Keratinocyte (primary cell): ENCODE data around the gene TFF3. TPM values are rescaled to one million over a fixed set of nuclear protein-coding genes. Genes with fewer than 3 reads are reported as not detected.

Experiments used
- DNase-seq: peaks from one replicate; pipeline ENCODE4 v3.0.0-alpha.2; 2011; ENCODE audit warnings: low read depth, missing footprints, low spot score
- FAIRE-seq: peaks from 2 replicates; lab custom pipeline; 2011; peaks lifted over from hg19 to GRCh38; lab: Jason Lieb, UNC
- H2AFZ ChIP-seq: 2 replicates; pipeline ENCODE4 v1.6.0; 2012; ENCODE audit warnings: low read length, control low read depth, inconsistent platforms; ENCODE audit not compliant: control insufficient read depth
- H3K27ac ChIP-seq: 2 replicates; pipeline ENCODE4 v1.5.1; 2011; ENCODE audit warnings: low read length; ENCODE audit not compliant: control insufficient read depth, insufficient read depth
- H3K27me3 ChIP-seq: 3 replicates; pipeline ENCODE4 v1.6.0; 2011; ENCODE audit warnings: low read length; ENCODE audit not compliant: control insufficient read depth, insufficient read depth; ENCODE audit errors: extremely low read depth
- H3K36me3 ChIP-seq, 2 experiments: 2 replicates in 1 of 2; 3 replicates in 1 of 2; pipeline ENCODE4 v1.5.1; 2011; ENCODE audit warnings: low read length in 2 of 2, mild to moderate bottlenecking in 1 of 2; ENCODE audit not compliant: control insufficient read depth in 2 of 2, insufficient read depth in 2 of 2; ENCODE audit errors: extremely low read depth in 1 of 2
- H3K4me1 ChIP-seq: 3 replicates; pipeline ENCODE4 v1.5.1; 2011; ENCODE audit warnings: low read length; ENCODE audit not compliant: control insufficient read depth, insufficient read depth; ENCODE audit errors: extremely low read depth
- H3K4me2 ChIP-seq: 3 replicates; pipeline ENCODE4 v1.6.0; 2011; ENCODE audit warnings: low read depth, low read length; ENCODE audit not compliant: control insufficient read depth, insufficient read depth; ENCODE audit errors: extremely low read depth
- H3K4me3 ChIP-seq, 3 experiments: fragments of 200-600 bp in 1 of 3; sonication (generic) in 1 of 3; 2 replicates in 2 of 3; 3 replicates in 1 of 3; pipeline ENCODE4 v1.5.1; 2011 to 2016; ENCODE audit warnings: low read length in 3 of 3, mild to moderate bottlenecking in 3 of 3, control low read depth in 2 of 3, inconsistent platforms in 1 of 3, low read depth in 1 of 3, mixed read lengths in 1 of 3, mixed run types in 1 of 3, moderate library complexity in 1 of 3; ENCODE audit not compliant: control insufficient read depth in 2 of 3, insufficient read depth in 2 of 3; ENCODE audit errors: extremely low read depth in 1 of 3
- H3K79me2 ChIP-seq: 2 replicates; pipeline ENCODE4 v1.6.0; 2012; ENCODE audit warnings: low read length; ENCODE audit not compliant: control insufficient read depth, insufficient read depth
- H3K9ac ChIP-seq: 3 replicates; pipeline ENCODE4 v1.6.0; 2011; ENCODE audit warnings: low read length; ENCODE audit not compliant: control insufficient read depth, insufficient read depth; ENCODE audit errors: extremely low read depth
- H3K9me1 ChIP-seq: 3 replicates; pipeline ENCODE4 v1.6.0; 2011; ENCODE audit warnings: low read length; ENCODE audit not compliant: control insufficient read depth, insufficient read depth; ENCODE audit errors: extremely low read depth
- H3K9me3 ChIP-seq: 2 replicates; pipeline ENCODE4 v1.5.1; 2012; ENCODE audit warnings: low read depth, low read length; ENCODE audit not compliant: control insufficient read depth
- H4K20me1 ChIP-seq: 3 replicates; pipeline ENCODE4 v1.6.0; 2011; ENCODE audit warnings: low read length; ENCODE audit not compliant: control insufficient read depth, insufficient read depth; ENCODE audit errors: extremely low read depth
- CTCF ChIP-seq, 3 experiments: IDR thresholded peaks in 1 of 3; conservative IDR thresholded peaks in 1 of 3; optimal IDR thresholded peaks in 1 of 3; 2 replicates in 2 of 3; 3 replicates in 1 of 3; pipeline versions ENCODE3 to v1.5.1; 2011; ENCODE audit warnings: low read length in 3 of 3, mild to moderate bottlenecking in 3 of 3, moderate library complexity in 2 of 3, control low read depth in 1 of 3, inconsistent platforms in 1 of 3; ENCODE audit not compliant: insufficient read depth in 2 of 3; ENCODE audit errors: extremely low read depth in 1 of 3
- EZH2 ChIP-seq: IDR thresholded peaks from one replicate; pipeline ENCODE4 v1.6.1; 2012; ENCODE audit warnings: inconsistent platforms, mild to moderate bottlenecking, low read length, moderate library complexity
- dilution Hi-C: fragments of 300-500 bp; cut with MboI; formaldehyde crosslinking; loops from one replicate; pipeline ENCODE4 v1.7.0; 2020; ENCODE audit warnings: low sequenced_read_pairs; ENCODE audit not compliant: extremely low pct_ligation_motif_present
- polyA plus RNA-seq, 5 experiments: library from polyadenylated mRNA; depleted of rRNA in 3 of 5; stranded (reverse) in 3 of 5; stranded (forward) in 1 of 5; unstranded in 1 of 5; fragments of >200 nt; gene quantifications; 1 replicate in 1 of 5; 2 replicates in 3 of 5; 3 replicates in 1 of 5; pipeline versions ENCODE4 v1.2.1 to v1.2.3, GENCODE V29; 2011 to 2012; ENCODE audit warnings: missing spikeins in 2 of 5, low read depth in 1 of 5, low replicate concordance in 1 of 5

The TFF3 gene
- polyA plus RNA-seq, 1 donor (not counting 4 experiments of a cell fraction or from before 2014, with no cell fraction given): not detected

- no peak for FAIRE-seq
- dilution Hi-C loops: no loop called here
These were observed 14.3 kb downstream of the TFF3 start for GRCh38 chr21:42300956-42301355.

GRCh38 chr21:42300045-42300583, 15.1 kb downstream of the TFF3 start:
- Histone ChIP-seq H3K9me1 (no peaks in the 10 kb centered on the region), H3K9ac (no peak overlapping the region), H3K4me2 (no peak overlapping the region), H3K36me3 (no peaks in the 10 kb centered on the region), H3K27me3 (peaks cover 10% of the 10 kb centered on the region), H2AFZ (no peak overlapping the region), H3K4me1 (no peaks in the 10 kb centered on the region), H3K9me3 (no peaks in the 10 kb centered on the region), H3K27ac (no peak overlapping the region), H3K4me3 (no peak overlapping the region), H3K79me2 (no peaks in the 10 kb centered on the region), H4K20me1 (no peaks in the 10 kb centered on the region)
- FAIRE-seq (no peak), DNase-seq (no peak)
- dilution Hi-C loops: no loop called here
- TF ChIP-seq CTCF (optimal IDR thresholded peaks at IDR 0.05 in 1 of 3, IDR thresholded peaks at IDR 0.05 in 1 of 3, conservative IDR thresholded peaks at IDR 0.05 in 1 of 3; ENCODE audit: extremely low read depth in 1 of 3, insufficient read depth in 2 of 3, low read length in 3 of 3) (no peak), EZH2 (no peak)

More at GRCh38 chr21:42300956-42301355, 14.3 kb downstream of the TFF3 start:
- no peaks in the 10 kb centered on the region for H3K4me1 ChIP-seq
- DNase-seq: no peak
- peaks cover 10% of the 10 kb centered on the region for H3K27me3 ChIP-seq
- H3K9me3 ChIP-seq: no peaks in the 10 kb centered on the region
- H3K9ac ChIP-seq: no peak overlapping the region
- no peaks in the 10 kb centered on the region for H3K79me2 ChIP-seq
- H2AFZ ChIP-seq: no peak overlapping the region
- no peaks in the 10 kb centered on the region for H4K20me1 ChIP-seq
- no peaks in the 10 kb centered on the region for H3K9me1 ChIP-seq
- H3K36me3 ChIP-seq: no peaks in the 10 kb centered on the region
- H3K4me2 ChIP-seq: no peak overlapping the region
- no peak overlapping the region for H3K4me3 ChIP-seq
- no peak overlapping the region for H3K27ac ChIP-seq
- no peak for TF ChIP-seq EZH2
- no peak for TF ChIP-seq CTCF (optimal IDR thresholded peaks at IDR 0.05 in 1 of 3, IDR thresholded peaks at IDR 0.05 in 1 of 3, conservative IDR thresholded peaks at IDR 0.05 in 1 of 3; ENCODE audit: extremely low read depth in 1 of 3, insufficient read depth in 2 of 3, low read length in 3 of 3)
